HCT116 (cell line): ENCODE measurements around the gene PYCR2. TPM values are rescaled to one million over a fixed set of nuclear protein-coding genes. Genes with fewer than 3 reads are reported as not detected.
"Not testable (repeated sequence)": the region's sequence is repeated elsewhere in the genome, so short reads cannot be mapped to it uniquely, and the experiment has no call there.

Experiments used
- ATAC-seq: fragments of 200-7000 bp; cut with Tn5 transposase; 2 replicates; pipeline ENCODE4 v1.9.1; 2020; ENCODE audit warnings: mild to moderate bottlenecking, moderate library complexity
- BruUV-seq: library from RNA; stranded (reverse); fragments of 400-500 nt; replicated peaks from 2 replicates; lab custom pipeline; 2021; lab: Mats Ljungman, UMichigan
- CTCF ChIA-PET: fragments of 300-600 bp; sonication (Branson Sonifier 250); formaldehyde crosslinking; loops from one replicate; lab custom pipeline; 2021; ENCODE audit warnings: antibody characterized with exemption; lab: Charles Lee
- POLR2A ChIA-PET: fragments of 300-600, 350-600 bp; sonication (Branson Sonifier 250); formaldehyde crosslinking; loops from one replicate; lab custom pipeline; 2021; ENCODE audit warnings: antibody characterized with exemption; lab: Charles Lee
- RAD21 ChIA-PET, 2 experiments: fragments of 300-600 bp; sonication (Branson Sonifier 250); formaldehyde crosslinking; loops; one replicate each; lab custom pipeline; 2023; ENCODE audit warnings: low total read pairs in 2 of 2; ENCODE audit not compliant: uncharacterized antibody in 2 of 2, unreplicated experiment in 2 of 2, low non-redundant PET in 1 of 2; lab: Charles Lee
- DNase-seq: peaks from one replicate; pipeline ENCODE4 v3.0.0-alpha.2; 2010; ENCODE audit warnings: low read depth, low spot score
- H2AFZ ChIP-seq: fragments of 200-600 bp; shearing (Covaris generic), sonication (generic); 2 replicates; pipeline ENCODE4 v1.6.1; 2017; ENCODE audit warnings: low read depth, mixed run types, mixed read lengths, antibody characterized with exemption, low read length; ENCODE audit not compliant: poor library complexity, severe bottlenecking
- H3K27ac ChIP-seq: 2 replicates; pipeline ENCODE4 v1.5.1; 2012; ENCODE audit warnings: low read depth, low read length
- H3K27me3 ChIP-seq: fragments of 200-600 bp; sonication (generic); 2 replicates; pipeline ENCODE4 v1.6.1; 2016; ENCODE audit warnings: mixed run types, low read length, mixed read lengths; ENCODE audit not compliant: insufficient read depth
- H3K36me3 ChIP-seq, 2 experiments: fragments of 200-500 bp in 1 of 2; fragments of 200-600 bp in 1 of 2; sonication (Bioruptor generic) in 1 of 2; sonication (generic) in 1 of 2; 2 replicates each; pipeline versions ENCODE4 v1.5.1 to v1.6.1; 2014 to 2016; ENCODE audit warnings: low read length in 2 of 2, inconsistent platforms in 1 of 2, mixed read lengths in 1 of 2, mixed run types in 1 of 2; ENCODE audit not compliant: insufficient read depth in 2 of 2, control insufficient read depth in 1 of 2
- H3K4me1 ChIP-seq, 2 experiments: fragments of 200-600 bp in 1 of 2; sonication (generic) in 1 of 2; 2 replicates each; pipeline versions ENCODE4 v1.5.1 to v1.6.1; 2012 to 2017; ENCODE audit warnings: low read length in 2 of 2, inconsistent platforms in 1 of 2, mild to moderate bottlenecking in 1 of 2, mixed read lengths in 1 of 2, mixed run types in 1 of 2, moderate library complexity in 1 of 2; ENCODE audit not compliant: insufficient read depth in 2 of 2, control insufficient read depth in 1 of 2
- H3K4me2 ChIP-seq: fragments of 200-600 bp; sonication (generic); 2 replicates; pipeline ENCODE4 v1.6.1; 2017; ENCODE audit warnings: mixed run types, low read length, mixed read lengths
- H3K4me3 ChIP-seq, 2 experiments: fragments of 200-600 bp in 1 of 2; sonication (generic) in 1 of 2; replicated peaks in 1 of 2; 2 replicates each; pipeline ENCODE4 v1.5.1; 2011 to 2016; ENCODE audit warnings: low read length in 2 of 2, control low read depth in 1 of 2, low read depth in 1 of 2, mild to moderate bottlenecking in 1 of 2, mixed read lengths in 1 of 2, mixed run types in 1 of 2
- H3K79me2 ChIP-seq: fragments of 200-600 bp; sonication (generic); 2 replicates; pipeline ENCODE4 v1.6.1; 2017; ENCODE audit warnings: mild to moderate bottlenecking, mixed run types, low read length, moderate library complexity, mixed read lengths; ENCODE audit not compliant: insufficient read depth
- H3K9ac ChIP-seq: fragments of 200-600 bp; sonication (generic); 2 replicates; pipeline ENCODE4 v1.6.1; 2016; ENCODE audit warnings: low read length, mixed read lengths
- H3K9me2 ChIP-seq: fragments of 200-600 bp; sonication (generic), shearing (Covaris generic); 2 replicates; pipeline ENCODE4 v1.6.1; 2017; ENCODE audit warnings: mixed run types, mild to moderate bottlenecking, moderate library complexity; ENCODE audit not compliant: insufficient read depth
- H3K9me3 ChIP-seq, 2 experiments: fragments of 200-500 bp in 1 of 2; fragments of 200-600 bp in 1 of 2; sonication (Bioruptor generic) in 1 of 2; sonication (generic) in 1 of 2; 2 replicates each; pipeline ENCODE4 v1.6.1; 2014 to 2017; ENCODE audit warnings: low read length in 2 of 2, mixed read lengths in 2 of 2, inconsistent platforms in 1 of 2, low read depth in 1 of 2, mild to moderate bottlenecking in 1 of 2, mixed run types in 1 of 2, moderate library complexity in 1 of 2; ENCODE audit not compliant: control insufficient read depth in 1 of 2, insufficient read depth in 1 of 2
- H4K20me1 ChIP-seq: fragments of 200-600 bp; sonication (generic), shearing (Covaris generic); 2 replicates; pipeline ENCODE4 v1.6.1; 2017; ENCODE audit warnings: mixed run types, mild to moderate bottlenecking, moderate library complexity; ENCODE audit not compliant: insufficient read depth
- ATF3 ChIP-seq: IDR thresholded peaks from 2 replicates; pipeline ENCODE4 v1.6.1; 2012
- EGR1 ChIP-seq: IDR thresholded peaks from 2 replicates; pipeline ENCODE4 v1.6.1; 2012; ENCODE audit warnings: low read depth
- EZH2 ChIP-seq: fragments of 200-600 bp; sonication (generic); IDR thresholded peaks from 2 replicates; pipeline ENCODE4 v1.6.1; 2017; ENCODE audit warnings: antibody characterized with exemption, mixed run types
- FOSL1 ChIP-seq: IDR thresholded peaks from 2 replicates; pipeline ENCODE4 v1.6.1; 2012; ENCODE audit warnings: low read depth
- JUND ChIP-seq: IDR thresholded peaks from 2 replicates; pipeline ENCODE4 v1.6.1; 2012
- POLR2AphosphoS5 ChIP-seq: IDR thresholded peaks from 2 replicates; pipeline ENCODE4 v1.6.1; 2011; ENCODE audit warnings: mild to moderate bottlenecking, low read depth, low read length, moderate library complexity
- SP1 ChIP-seq: IDR thresholded peaks from 2 replicates; pipeline ENCODE4 v1.6.1; 2012; ENCODE audit warnings: low read depth
- SRF ChIP-seq: IDR thresholded peaks from 2 replicates; pipeline ENCODE4 v1.6.1; 2012; ENCODE audit warnings: low read depth
- TCF7L2 ChIP-seq: IDR thresholded peaks from 2 replicates; pipeline ENCODE4 v1.7.0; 2011; ENCODE audit warnings: borderline replicate concordance, inconsistent platforms; ENCODE audit not compliant: insufficient read depth, insufficient read length; ENCODE audit errors: extremely low read depth
- ZBTB33 ChIP-seq: IDR thresholded peaks from 2 replicates; pipeline ENCODE4 v1.6.1; 2011; ENCODE audit warnings: mild to moderate bottlenecking, low read length, moderate library complexity; ENCODE audit not compliant: insufficient replicate concordance; ENCODE audit errors: extremely low read depth
- intact Hi-C: fragments of 100-400 bp; cut with micrococcal nuclease; formaldehyde crosslinking; loops from 2 replicates; pipeline ENCODE4 v1.10.0; 2022
- total RNA-seq: library from RNA; stranded (reverse); gene quantifications from one replicate; pipeline ENCODE4 v1.2.1, GENCODE V29; 2021; ENCODE audit not compliant: unreplicated experiment

The PYCR2 gene
- total RNA-seq, 1 experiment from 2014 or later: 107 TPM

- TF ChIP-seq SRF (no peak), EGR1 (no peak), ATF3 (no peak), JUND (no peak)
Measured at GRCh38 chr1:225936523-225936922, 12.5 kb upstream of the PYCR2 start (continued).

GRCh38 chr1:225936086-225936485 lies 12.0 kb upstream of the PYCR2 start:
- H3K36me3 ChIP-seq, DNase-seq, ATAC-seq, H3K9me2 ChIP-seq, H3K4me2 ChIP-seq, H3K4me3 ChIP-seq, H2AFZ ChIP-seq, RAD21 ChIA-PET, H3K9ac ChIP-seq, intact Hi-C loops, H3K27ac ChIP-seq, H4K20me1 ChIP-seq, H3K4me1 ChIP-seq, H3K79me2 ChIP-seq, H3K27me3 ChIP-seq, H3K9me3 ChIP-seq, BruUV-seq: not testable (repeated sequence)
- ChIA-PET CTCF (interaction anchor here (1.5 kb wide), 1 partner anchor 12 kb away, joined by 3 read pairs; the partner anchor contains the start of gene PYCR2), POLR2A (interaction anchor here (1.2 kb wide), 1 partner anchor 12 kb away, joined by 5 read pairs; the partner anchor contains the start of gene PYCR2)

- Histone ChIP-seq H3K9me3 (no peaks in the 10 kb centered on the region), H3K27ac (no peak overlapping the region), H3K4me1 (no peaks in the 10 kb centered on the region; a peak in 1 of 4 replicates), H3K36me3 (no peaks in the 10 kb centered on the region), H4K20me1 (no peaks in the 10 kb centered on the region), H3K9ac (no peak overlapping the region), H3K4me3 (no peak overlapping the region), H3K27me3 (no peaks in the 10 kb centered on the region), H3K9me2 (no peaks in the 10 kb centered on the region), H2AFZ (no peak overlapping the region), H3K4me2 (no peak overlapping the region), H3K79me2 (no peaks in the 10 kb centered on the region)
- no TSS peak for BruUV-seq
- ChIA-PET RAD21 (no interaction called here), CTCF (interaction anchor here (1.5 kb wide), 1 partner anchor 11 kb away, joined by 3 read pairs; the partner anchor contains the start of gene PYCR2), POLR2A (interaction anchor here (1.2 kb wide), 1 partner anchor 11 kb away, joined by 5 read pairs; the partner anchor contains the start of gene PYCR2)
- no peak for DNase-seq
- ATAC-seq: no peak
- intact Hi-C loops: no loop called here
- TF ChIP-seq FOSL1: no peak
- no peak for TF ChIP-seq EZH2
- no peak for TF ChIP-seq SRF
- TF ChIP-seq ZBTB33: no peak
- no peak for TF ChIP-seq POLR2AphosphoS5
- TF ChIP-seq SP1: no peak
- no peak for TF ChIP-seq TCF7L2
Measured at GRCh38 chr1:225934711-225935110, 10.7 kb upstream of the PYCR2 start.
